HepG2 (cell line): Measurements from ENCODE around the gene PDE3B.
"Not testable (repeated sequence)": the region's sequence is repeated elsewhere in the genome, so short reads cannot be mapped to it uniquely, and the experiment has no call there.

Experiments
- ATF1 ChIP-seq: IDR thresholded peaks from 2 replicates; pipeline ENCODE4 v1.6.1; 2016; ENCODE audit warnings: mild to moderate bottlenecking, control low read depth
- POLR2A ChIP-seq, 2 experiments: IDR thresholded peaks; 2 replicates each; pipeline ENCODE4 v1.6.1; 2011; ENCODE audit warnings: low read depth in 2 of 2, low read length in 2 of 2, mild to moderate bottlenecking in 1 of 2, moderate library complexity in 1 of 2; ENCODE audit not compliant: insufficient read depth in 1 of 2
- ZSCAN29 ChIP-seq: sonication (generic); formaldehyde crosslinking; conservative IDR thresholded peaks from 2 replicates; pipeline ENCODE4 v1.4.0; 2020; ENCODE audit warnings: mild to moderate bottlenecking, missing genetic modification reagents

GRCh38 chr11:14715669-14716068, 72.1 kb downstream of the PDE3B start:
- TF ChIP-seq ATF1; ZSCAN29 (CRISPR knock-in tag); POLR2A (IDR thresholded peaks at IDR 0.05; ENCODE audit: insufficient read depth in 1 of 2, low read depth in 2 of 2, low read length in 2 of 2): not testable (repeated sequence)
